Lung (tissue), 12 donors: ENCODE data around the gene KRT24. TPM values are rescaled to one million over a fixed set of nuclear protein-coding genes. Genes with fewer than 3 reads are reported as not detected.

Source experiments
- ATAC-seq: fragments of 200-7000 bp; cut with Tn5 transposase; one replicate; pipeline ENCODE4 v1.9.1; 2020; ENCODE audit warnings: moderate number of reproducible peaks; ENCODE audit not compliant: insufficient read depth, low FRiP score
- DNase-seq, 3 donors: peaks; one replicate each; pipeline ENCODE4 v3.0.0-alpha.2; 2013 to 2017
- H3K27ac ChIP-seq, 2 donors: one replicate each; pipeline ENCODE4 v1.5.1; 2013; ENCODE audit warnings: mild to moderate bottlenecking in 2 of 2, moderate library complexity in 2 of 2, control low read depth in 1 of 2, inconsistent platforms in 1 of 2, low read depth in 1 of 2, low read length in 1 of 2
- H3K27me3 ChIP-seq, 3 donors: one replicate each; pipeline ENCODE4 v1.5.1; 2013; ENCODE audit warnings: low read length in 2 of 3; ENCODE audit not compliant: control insufficient read depth in 3 of 3, insufficient read depth in 3 of 3
- H3K36me3 ChIP-seq, 4 donors: one replicate each; pipeline ENCODE4 v1.5.1; 2013; ENCODE audit warnings: low read length in 4 of 4, mild to moderate bottlenecking in 1 of 4, moderate library complexity in 1 of 4; ENCODE audit not compliant: control insufficient read depth in 4 of 4, insufficient read depth in 4 of 4
- H3K4me1 ChIP-seq, 5 donors: one replicate each; pipeline ENCODE4 v1.5.1; 2013; ENCODE audit warnings: low read length in 5 of 5, mild to moderate bottlenecking in 2 of 5, moderate library complexity in 1 of 5; ENCODE audit not compliant: control insufficient read depth in 5 of 5, insufficient read depth in 5 of 5
- H3K4me3 ChIP-seq: one replicate; pipeline ENCODE4 v1.5.1; 2013; ENCODE audit warnings: mild to moderate bottlenecking, control low read depth, moderate library complexity
- H3K9ac ChIP-seq, 2 donors: one replicate each; pipeline ENCODE4 v1.5.1; 2013; ENCODE audit warnings: low read length in 2 of 2, control low read depth in 1 of 2; ENCODE audit not compliant: insufficient read depth in 1 of 2
- H3K9me3 ChIP-seq, 4 donors: one replicate each; pipeline ENCODE4 v1.5.1; 2013; ENCODE audit warnings: low read length in 3 of 4, mild to moderate bottlenecking in 1 of 4, moderate library complexity in 1 of 4; ENCODE audit not compliant: control insufficient read depth in 4 of 4, insufficient read depth in 3 of 4
- WGBS, 2 donors: extraction: QIAGEN DNeasy Blood & Tissue Kit; methylation state at CpG; one replicate each; pipeline ENCODE4 v1.1.7; 2013; 5-methylcytosine and 5-hydroxymethylcytosine counted together
- polyA plus RNA-seq, 2 donors: library from polyadenylated mRNA; stranded (reverse); fragments of 200-250 nt; gene quantifications; one replicate each; pipeline ENCODE4 v1.2.1, GENCODE V29; 2013
- total RNA-seq, 2 donors: library from RNA; depleted of rRNA in 1 of 2; stranded (reverse); fragments of >200 nt in 1 of 2; gene quantifications; one replicate each; pipeline ENCODE4 v1.2.1, GENCODE V29; 2014 to 2021
- TF ChIP-seq, protein P1 (sequence below): IDR thresholded peaks from 2 replicates; pipeline ENCODE4 v1.5.1; 2012; ENCODE audit warnings: mild to moderate bottlenecking; ENCODE audit errors: control extremely low read depth, extremely low read depth
- donor health status: control.
- donor health status: control.
- donor health status: Bipolar disorder and iron deficiency.
- donor health status: healthy.
- donor health status: DM: yes; HTN: yes; CAD: no.

KRT24 gene
- total and polyA plus RNA-seq, 4 donors: 0.05 to 0.08 TPM; not detected in 2

DNA sequence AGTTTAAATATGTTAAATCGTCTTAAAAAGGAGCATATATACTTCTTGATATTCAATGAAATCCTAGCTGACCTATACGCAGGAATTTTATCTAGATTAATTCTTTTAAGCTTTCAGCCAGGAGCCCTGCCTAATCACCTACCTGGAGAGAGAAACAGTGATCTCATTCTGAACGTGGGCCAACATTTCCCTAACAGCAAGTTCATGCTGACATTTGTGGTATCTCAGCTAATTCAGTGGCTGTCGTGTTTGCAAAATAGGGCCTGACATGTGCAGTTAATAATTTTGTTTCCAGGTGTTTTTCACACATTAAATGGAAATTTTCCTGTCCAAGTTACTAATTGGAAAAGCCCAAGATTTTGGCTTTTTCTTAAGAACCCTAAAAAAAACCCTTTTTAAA lies 17.4 kb downstream of the KRT24 start:
- H3K27ac ChIP-seq: no peak overlapping the region
- no peak overlapping the region for H3K4me3 ChIP-seq
- ATAC-seq (no peak), DNase-seq (peak in 1 of 3 donors; percentile 54)
- no peaks in the 10 kb centered on the region for H3K36me3 ChIP-seq
- H3K27me3 ChIP-seq: peaks cover 0 to 2% (median 0%) of the 10 kb centered on the region in 3 donors
- no peaks in the 10 kb centered on the region for H3K9me3 ChIP-seq
- TF ChIP-seq, protein P1, sequence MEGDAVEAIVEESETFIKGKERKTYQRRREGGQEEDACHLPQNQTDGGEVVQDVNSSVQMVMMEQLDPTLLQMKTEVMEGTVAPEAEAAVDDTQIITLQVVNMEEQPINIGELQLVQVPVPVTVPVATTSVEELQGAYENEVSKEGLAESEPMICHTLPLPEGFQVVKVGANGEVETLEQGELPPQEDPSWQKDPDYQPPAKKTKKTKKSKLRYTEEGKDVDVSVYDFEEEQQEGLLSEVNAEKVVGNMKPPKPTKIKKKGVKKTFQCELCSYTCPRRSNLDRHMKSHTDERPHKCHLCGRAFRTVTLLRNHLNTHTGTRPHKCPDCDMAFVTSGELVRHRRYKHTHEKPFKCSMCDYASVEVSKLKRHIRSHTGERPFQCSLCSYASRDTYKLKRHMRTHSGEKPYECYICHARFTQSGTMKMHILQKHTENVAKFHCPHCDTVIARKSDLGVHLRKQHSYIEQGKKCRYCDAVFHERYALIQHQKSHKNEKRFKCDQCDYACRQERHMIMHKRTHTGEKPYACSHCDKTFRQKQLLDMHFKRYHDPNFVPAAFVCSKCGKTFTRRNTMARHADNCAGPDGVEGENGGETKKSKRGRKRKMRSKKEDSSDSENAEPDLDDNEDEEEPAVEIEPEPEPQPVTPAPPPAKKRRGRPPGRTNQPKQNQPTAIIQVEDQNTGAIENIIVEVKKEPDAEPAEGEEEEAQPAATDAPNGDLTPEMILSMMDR: no peak
- no peak overlapping the region for H3K9ac ChIP-seq
- no peaks in the 10 kb centered on the region for H3K4me1 ChIP-seq
- 61 to 77% methylated on average over 4 of the region's 4 CpGs for WGBS, 2 donors

DNA sequence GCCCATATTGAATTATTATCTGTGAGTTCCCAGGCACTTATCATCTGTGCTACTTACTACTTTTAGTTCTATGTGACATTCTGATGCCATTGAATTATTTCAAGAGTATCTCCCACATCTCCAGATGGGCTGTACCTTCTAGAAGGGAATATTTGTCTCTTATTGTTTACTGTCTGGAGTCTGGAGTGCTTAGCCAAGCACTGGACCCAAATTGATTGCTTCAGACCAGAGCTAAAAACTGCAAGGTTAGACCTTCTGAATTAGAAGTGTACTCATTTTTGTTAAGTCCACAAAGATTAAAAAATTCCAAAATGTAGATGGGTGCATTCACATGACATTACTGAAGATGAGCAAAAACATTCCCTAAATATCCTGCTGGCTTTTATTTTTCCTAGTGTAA lies 22.6 kb downstream of the KRT24 start:
- no peaks in the 10 kb centered on the region for H3K4me1 ChIP-seq
- no peaks in the 10 kb centered on the region for H3K36me3 ChIP-seq
- H3K9ac ChIP-seq: no peak overlapping the region
- H3K27ac ChIP-seq: no peak overlapping the region
- H3K27me3 ChIP-seq: peaks cover 0 to 5% (median 2%) of the 10 kb centered on the region in 3 donors
- ATAC-seq (no peak), DNase-seq (no peak)
- no peaks in the 10 kb centered on the region for H3K9me3 ChIP-seq
- TF ChIP-seq, protein P1: no peak
- no peak overlapping the region for H3K4me3 ChIP-seq

DNA sequence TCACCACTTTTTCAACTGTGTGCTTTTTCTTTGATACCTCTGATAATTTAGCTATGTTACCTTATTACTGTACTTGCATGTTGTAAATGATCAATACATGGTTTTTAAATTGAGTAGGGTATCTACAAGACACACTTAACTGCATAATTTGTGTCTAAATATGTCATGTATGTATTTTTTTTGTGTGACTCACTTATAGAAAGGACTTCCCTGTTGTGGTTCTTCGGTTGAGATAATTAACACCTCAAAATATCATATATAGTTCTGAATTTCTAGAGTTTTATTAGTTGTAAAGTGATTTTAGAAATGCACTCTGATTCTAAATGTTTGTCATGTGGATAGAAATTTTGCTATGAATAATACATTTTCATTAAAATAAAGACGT lies 24.0 kb downstream of the KRT24 start:
- DNase-seq (no peak), ATAC-seq (no peak)
- Histone ChIP-seq H3K4me3 (no peak overlapping the region), H3K36me3 (no peaks in the 10 kb centered on the region), H3K27ac (no peak overlapping the region), H3K27me3 (peaks cover 0 to 5% (median 2%) of the 10 kb centered on the region in 3 donors), H3K4me1 (no peaks in the 10 kb centered on the region), H3K9ac (no peak overlapping the region), H3K9me3 (no peaks in the 10 kb centered on the region)
- WGBS, 2 donors: 84 to 86% methylated on average over 2 of the region's 2 CpGs
- TF ChIP-seq, protein P1: no peak

DNA sequence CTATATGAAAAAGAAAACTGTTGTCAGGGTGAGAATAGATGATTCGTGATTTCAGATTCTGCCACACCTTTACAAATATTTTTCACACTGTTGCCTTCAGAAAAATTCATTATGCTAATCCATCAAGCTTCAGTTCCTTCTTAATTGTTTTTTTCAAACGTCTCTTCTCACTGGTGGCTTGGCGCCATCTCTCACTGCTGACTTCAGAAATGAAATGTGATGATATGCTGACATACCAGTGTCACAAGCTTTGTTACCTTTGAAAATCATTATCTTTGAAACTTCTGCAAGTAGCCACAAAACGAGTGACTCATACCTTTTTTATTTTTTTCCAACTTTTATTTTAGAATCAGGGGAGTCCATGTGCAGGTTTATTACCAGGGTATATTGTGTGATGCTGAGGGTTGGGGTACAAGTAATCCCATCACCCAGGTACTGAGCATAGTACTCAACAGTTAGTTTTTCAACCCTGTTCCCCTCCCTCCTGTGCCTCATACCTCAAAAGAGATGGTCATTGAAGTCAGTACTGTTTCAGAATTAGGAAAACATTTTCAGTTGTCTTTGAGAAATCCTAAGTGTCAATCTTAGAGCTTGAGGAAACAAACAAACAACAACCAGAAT lies 24.5 kb downstream of the KRT24 start:
- no peak overlapping the region for H3K27ac ChIP-seq
- no peak overlapping the region for H3K9ac ChIP-seq
- 56 to 70% methylated on average over 4 of the region's 4 CpGs for WGBS, 2 donors
- no peak overlapping the region for H3K4me3 ChIP-seq
- TF ChIP-seq, protein P1: no peak
- H3K27me3 ChIP-seq: peaks cover 0 to 8% (median 2%) of the 10 kb centered on the region in 3 donors
- H3K4me1 ChIP-seq: no peaks in the 10 kb centered on the region
- ATAC-seq: no peak
- no peaks in the 10 kb centered on the region for H3K9me3 ChIP-seq
- no peaks in the 10 kb centered on the region for H3K36me3 ChIP-seq
- no peak for DNase-seq
